GM12801 (cell line): Measurements from ENCODE around the gene TPRX2.

Experiments
- CTCF ChIP-seq: IDR thresholded peaks from one replicate; pipeline ENCODE4 v1.5.1; 2011; ENCODE audit warnings: control low read depth; ENCODE audit not compliant: insufficient read length; ENCODE audit errors: extremely low read depth

The TPRX2 gene

GRCh38 chr19:47891923-47892666, 33.1 kb downstream of the TPRX2 start:
- TF ChIP-seq CTCF: no peak

- TF ChIP-seq CTCF: no peak
These were observed 36.2 kb downstream of the TPRX2 start for GRCh38 chr19:47895165-47895782.

GRCh38 chr19:47896019-47896418, 37.0 kb downstream of the TPRX2 start:
- no peak for TF ChIP-seq CTCF

- TF ChIP-seq CTCF: no peak
These were observed 37.7 kb downstream of the TPRX2 start for GRCh38 chr19:47896773-47897172.

GRCh38 chr19:47897861-47898260, 38.8 kb downstream of the TPRX2 start:
- TF ChIP-seq CTCF: no peak

- TF ChIP-seq CTCF: no peak
These were observed 40.3 kb downstream of the TPRX2 start for GRCh38 chr19:47899335-47899734.

- no peak for TF ChIP-seq CTCF
These were observed 42.3 kb downstream of the TPRX2 start for GRCh38 chr19:47901370-47901769.
